HepG2 (cell line): Measurements from ENCODE around the gene FBXO39. TPM values are rescaled to one million over a fixed set of nuclear protein-coding genes. Genes with fewer than 3 reads are reported as not detected.

Experiments used
- BORCS8-MEF2B ChIP-seq: sonication (generic); formaldehyde crosslinking; IDR thresholded peaks from 2 replicates; pipeline ENCODE4 v1.8.0; 2022; ENCODE audit warnings: mild to moderate bottlenecking, missing genetic modification reagents
- CENPT ChIP-seq: sonication (generic); formaldehyde crosslinking; IDR thresholded peaks from 2 replicates; pipeline ENCODE4 v1.8.0; 2022; ENCODE audit warnings: low read depth, mild to moderate bottlenecking, moderate library complexity, missing genetic modification reagents
- POGZ ChIP-seq: sonication (generic); formaldehyde crosslinking; IDR thresholded peaks from 2 replicates; pipeline ENCODE4 v1.4.0; 2020; ENCODE audit warnings: mild to moderate bottlenecking, missing genetic modification reagents
- SETDB1 ChIP-seq: sonication (generic); formaldehyde crosslinking; IDR thresholded peaks from 2 replicates; pipeline ENCODE4 v1.5.1; 2020; ENCODE audit warnings: missing genetic modification reagents, mild to moderate bottlenecking, borderline replicate concordance
- ZBTB38 ChIP-seq: sonication (generic); formaldehyde crosslinking; IDR thresholded peaks from 2 replicates; pipeline ENCODE4 v1.5.1; 2020; ENCODE audit warnings: mild to moderate bottlenecking, missing genetic modification reagents
- ZFAT ChIP-seq: sonication (generic); formaldehyde crosslinking; conservative IDR thresholded peaks from 2 replicates; pipeline ENCODE4 v1.8.1; 2023; ENCODE audit warnings: missing genetic modification reagents, inconsistent platforms
- ZNF232 ChIP-seq: sonication (generic); formaldehyde crosslinking; IDR thresholded peaks from 2 replicates; pipeline ENCODE4 v1.4.0; 2020; ENCODE audit warnings: missing genetic modification reagents, borderline replicate concordance
- ZNF274 ChIP-seq: sonication (generic); formaldehyde crosslinking; IDR thresholded peaks from 2 replicates; pipeline ENCODE4 v1.5.1; 2020; ENCODE audit warnings: mild to moderate bottlenecking, missing genetic modification reagents
- ZNF296 ChIP-seq: sonication (generic); formaldehyde crosslinking; conservative IDR thresholded peaks from 2 replicates; pipeline ENCODE4 v1.5.0; 2020; ENCODE audit warnings: mild to moderate bottlenecking, missing genetic modification reagents
- polyA plus RNA-seq, 8 experiments: library from polyadenylated mRNA; depleted of rRNA in 3 of 8; stranded (reverse) in 7 of 8; unstranded in 1 of 8; fragments of >200 nt; fragmentation: Illumina TruSeq in 4 of 8; extraction: Trizol in 4 of 8; gene quantifications; 2 replicates each; pipeline versions ENCODE4 v1.2.1 to v1.2.3, GENCODE V29; 2011 to 2016; ENCODE audit warnings: low read depth in 4 of 8, missing spikeins in 1 of 8, mixed read lengths in 1 of 8; ENCODE audit not compliant: insufficient read depth in 1 of 8
- total RNA-seq, 5 experiments: library from RNA; depleted of rRNA; stranded (reverse); fragments of >200 nt; fragmentation: Illumina TruSeq; extraction: Trizol; gene quantifications; 2 replicates each; pipeline ENCODE4 v1.2.3, GENCODE V29; 2016; ENCODE audit warnings: low read depth in 1 of 5
- TF ChIP-seq, protein P1 (sequence below), 2 experiments: fragments of 450-650 bp in 1 of 2; sonication (generic) in 1 of 2; formaldehyde crosslinking in 1 of 2; IDR thresholded peaks; 2 replicates each; pipeline versions ENCODE4 v1.6.1 to v1.8.0; 2016 to 2022; ENCODE audit warnings: antibody characterized with exemption in 1 of 2, mild to moderate bottlenecking in 1 of 2, missing genetic modification reagents in 1 of 2
- TF ChIP-seq, protein P2 (sequence below): IDR thresholded peaks from 2 replicates; pipeline ENCODE4 v1.6.1; 2012; ENCODE audit warnings: low read length, improper control_type of control experiment
- TF ChIP-seq, protein P3 (sequence below): sonication (generic); formaldehyde crosslinking; IDR thresholded peaks from 2 replicates; pipeline ENCODE4 v1.5.0; 2020; ENCODE audit warnings: mild to moderate bottlenecking, missing genetic modification reagents, moderate library complexity
- TF ChIP-seq, protein P4 (sequence below): sonication (generic); formaldehyde crosslinking; IDR thresholded peaks from 2 replicates; pipeline ENCODE4 v1.9.0; 2022; ENCODE audit warnings: missing genetic modification reagents, mild to moderate bottlenecking, borderline replicate concordance

Gene FBXO39
- total and polyA plus RNA-seq, 2 of the 13 experiments (the other 11 are each of a cell fraction or from before 2014, with no cell fraction given), result 0.09 TPM; not detected in 1

DNA sequence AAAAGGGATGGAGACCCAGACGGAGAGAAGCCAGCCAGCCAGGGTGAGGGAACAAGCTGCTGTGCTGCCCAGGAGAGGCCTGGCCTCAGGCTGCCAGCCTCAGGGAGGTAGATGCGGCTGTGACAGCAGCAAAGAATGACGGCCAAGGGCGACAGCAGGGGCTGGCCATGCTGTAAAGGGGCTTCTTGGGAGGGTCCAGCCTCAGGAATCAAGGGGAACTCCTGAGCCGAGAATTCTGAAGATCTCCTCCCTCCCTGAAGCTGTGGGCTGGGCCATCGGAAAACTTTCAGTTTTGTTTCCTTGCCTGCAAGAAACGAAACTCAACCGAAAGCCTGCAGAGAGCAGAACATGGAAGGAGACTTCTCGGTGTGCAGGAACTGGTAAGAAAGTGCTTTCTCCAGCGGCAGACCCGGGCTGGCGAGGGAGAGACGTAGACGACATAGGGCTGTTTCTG is 20.3 kb upstream of the FBXO39 start, which contains the start of gene XAF1 (continued):
- TF ChIP-seq, protein P1, sequence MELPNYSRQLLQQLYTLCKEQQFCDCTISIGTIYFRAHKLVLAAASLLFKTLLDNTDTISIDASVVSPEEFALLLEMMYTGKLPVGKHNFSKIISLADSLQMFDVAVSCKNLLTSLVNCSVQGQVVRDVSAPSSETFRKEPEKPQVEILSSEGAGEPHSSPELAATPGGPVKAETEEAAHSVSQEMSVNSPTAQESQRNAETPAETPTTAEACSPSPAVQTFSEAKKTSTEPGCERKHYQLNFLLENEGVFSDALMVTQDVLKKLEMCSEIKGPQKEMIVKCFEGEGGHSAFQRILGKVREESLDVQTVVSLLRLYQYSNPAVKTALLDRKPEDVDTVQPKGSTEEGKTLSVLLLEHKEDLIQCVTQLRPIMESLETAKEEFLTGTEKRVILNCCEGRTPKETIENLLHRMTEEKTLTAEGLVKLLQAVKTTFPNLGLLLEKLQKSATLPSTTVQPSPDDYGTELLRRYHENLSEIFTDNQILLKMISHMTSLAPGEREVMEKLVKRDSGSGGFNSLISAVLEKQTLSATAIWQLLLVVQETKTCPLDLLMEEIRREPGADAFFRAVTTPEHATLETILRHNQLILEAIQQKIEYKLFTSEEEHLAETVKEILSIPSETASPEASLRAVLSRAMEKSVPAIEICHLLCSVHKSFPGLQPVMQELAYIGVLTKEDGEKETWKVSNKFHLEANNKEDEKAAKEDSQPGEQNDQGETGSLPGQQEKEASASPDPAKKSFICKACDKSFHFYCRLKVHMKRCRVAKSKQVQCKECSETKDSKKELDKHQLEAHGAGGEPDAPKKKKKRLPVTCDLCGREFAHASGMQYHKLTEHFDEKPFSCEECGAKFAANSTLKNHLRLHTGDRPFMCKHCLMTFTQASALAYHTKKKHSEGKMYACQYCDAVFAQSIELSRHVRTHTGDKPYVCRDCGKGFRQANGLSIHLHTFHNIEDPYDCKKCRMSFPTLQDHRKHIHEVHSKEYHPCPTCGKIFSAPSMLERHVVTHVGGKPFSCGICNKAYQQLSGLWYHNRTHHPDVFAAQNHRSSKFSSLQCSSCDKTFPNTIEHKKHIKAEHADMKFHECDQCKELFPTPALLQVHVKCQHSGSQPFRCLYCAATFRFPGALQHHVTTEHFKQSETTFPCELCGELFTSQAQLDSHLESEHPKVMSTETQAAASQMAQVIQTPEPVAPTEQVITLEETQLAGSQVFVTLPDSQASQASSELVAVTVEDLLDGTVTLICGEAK (IDR thresholded peaks at IDR 0.05), result no peak
- TF ChIP-seq, protein P1 (CRISPR knock-in tag; IDR thresholded peaks at IDR 0.05), result peak; percentile 32; the same call in 1 of the 2 replicates
- TF ChIP-seq BORCS8-MEF2B, result 0 out of 2 replicates have a peak, but pooled peaks have one; percentile 26
- TF ChIP-seq, protein P2, sequence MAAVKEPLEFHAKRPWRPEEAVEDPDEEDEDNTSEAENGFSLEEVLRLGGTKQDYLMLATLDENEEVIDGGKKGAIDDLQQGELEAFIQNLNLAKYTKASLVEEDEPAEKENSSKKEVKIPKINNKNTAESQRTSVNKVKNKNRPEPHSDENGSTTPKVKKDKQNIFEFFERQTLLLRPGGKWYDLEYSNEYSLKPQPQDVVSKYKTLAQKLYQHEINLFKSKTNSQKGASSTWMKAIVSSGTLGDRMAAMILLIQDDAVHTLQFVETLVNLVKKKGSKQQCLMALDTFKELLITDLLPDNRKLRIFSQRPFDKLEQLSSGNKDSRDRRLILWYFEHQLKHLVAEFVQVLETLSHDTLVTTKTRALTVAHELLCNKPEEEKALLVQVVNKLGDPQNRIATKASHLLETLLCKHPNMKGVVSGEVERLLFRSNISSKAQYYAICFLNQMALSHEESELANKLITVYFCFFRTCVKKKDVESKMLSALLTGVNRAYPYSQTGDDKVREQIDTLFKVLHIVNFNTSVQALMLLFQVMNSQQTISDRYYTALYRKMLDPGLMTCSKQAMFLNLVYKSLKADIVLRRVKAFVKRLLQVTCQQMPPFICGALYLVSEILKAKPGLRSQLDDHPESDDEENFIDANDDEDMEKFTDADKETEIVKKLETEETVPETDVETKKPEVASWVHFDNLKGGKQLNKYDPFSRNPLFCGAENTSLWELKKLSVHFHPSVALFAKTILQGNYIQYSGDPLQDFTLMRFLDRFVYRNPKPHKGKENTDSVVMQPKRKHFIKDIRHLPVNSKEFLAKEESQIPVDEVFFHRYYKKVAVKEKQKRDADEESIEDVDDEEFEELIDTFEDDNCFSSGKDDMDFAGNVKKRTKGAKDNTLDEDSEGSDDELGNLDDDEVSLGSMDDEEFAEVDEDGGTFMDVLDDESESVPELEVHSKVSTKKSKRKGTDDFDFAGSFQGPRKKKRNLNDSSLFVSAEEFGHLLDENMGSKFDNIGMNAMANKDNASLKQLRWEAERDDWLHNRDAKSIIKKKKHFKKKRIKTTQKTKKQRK, result no peak
- TF ChIP-seq ZFAT (CRISPR knock-in tag), result no peak
- no peak for TF ChIP-seq SETDB1
- 0 out of 2 replicates have a peak, but pooled peaks have one; percentile 53 for TF ChIP-seq ZNF274
- no peak for TF ChIP-seq ZNF296 (CRISPR knock-in tag)
- TF ChIP-seq, protein P3, sequence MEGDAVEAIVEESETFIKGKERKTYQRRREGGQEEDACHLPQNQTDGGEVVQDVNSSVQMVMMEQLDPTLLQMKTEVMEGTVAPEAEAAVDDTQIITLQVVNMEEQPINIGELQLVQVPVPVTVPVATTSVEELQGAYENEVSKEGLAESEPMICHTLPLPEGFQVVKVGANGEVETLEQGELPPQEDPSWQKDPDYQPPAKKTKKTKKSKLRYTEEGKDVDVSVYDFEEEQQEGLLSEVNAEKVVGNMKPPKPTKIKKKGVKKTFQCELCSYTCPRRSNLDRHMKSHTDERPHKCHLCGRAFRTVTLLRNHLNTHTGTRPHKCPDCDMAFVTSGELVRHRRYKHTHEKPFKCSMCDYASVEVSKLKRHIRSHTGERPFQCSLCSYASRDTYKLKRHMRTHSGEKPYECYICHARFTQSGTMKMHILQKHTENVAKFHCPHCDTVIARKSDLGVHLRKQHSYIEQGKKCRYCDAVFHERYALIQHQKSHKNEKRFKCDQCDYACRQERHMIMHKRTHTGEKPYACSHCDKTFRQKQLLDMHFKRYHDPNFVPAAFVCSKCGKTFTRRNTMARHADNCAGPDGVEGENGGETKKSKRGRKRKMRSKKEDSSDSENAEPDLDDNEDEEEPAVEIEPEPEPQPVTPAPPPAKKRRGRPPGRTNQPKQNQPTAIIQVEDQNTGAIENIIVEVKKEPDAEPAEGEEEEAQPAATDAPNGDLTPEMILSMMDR, result peak; percentile 37
- no peak for TF ChIP-seq CENPT (CRISPR knock-in tag)
- TF ChIP-seq ZBTB38 (CRISPR knock-in tag), result no peak
- TF ChIP-seq, protein P4, sequence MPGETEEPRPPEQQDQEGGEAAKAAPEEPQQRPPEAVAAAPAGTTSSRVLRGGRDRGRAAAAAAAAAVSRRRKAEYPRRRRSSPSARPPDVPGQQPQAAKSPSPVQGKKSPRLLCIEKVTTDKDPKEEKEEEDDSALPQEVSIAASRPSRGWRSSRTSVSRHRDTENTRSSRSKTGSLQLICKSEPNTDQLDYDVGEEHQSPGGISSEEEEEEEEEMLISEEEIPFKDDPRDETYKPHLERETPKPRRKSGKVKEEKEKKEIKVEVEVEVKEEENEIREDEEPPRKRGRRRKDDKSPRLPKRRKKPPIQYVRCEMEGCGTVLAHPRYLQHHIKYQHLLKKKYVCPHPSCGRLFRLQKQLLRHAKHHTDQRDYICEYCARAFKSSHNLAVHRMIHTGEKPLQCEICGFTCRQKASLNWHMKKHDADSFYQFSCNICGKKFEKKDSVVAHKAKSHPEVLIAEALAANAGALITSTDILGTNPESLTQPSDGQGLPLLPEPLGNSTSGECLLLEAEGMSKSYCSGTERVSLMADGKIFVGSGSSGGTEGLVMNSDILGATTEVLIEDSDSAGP (CRISPR knock-in tag), result peak; percentile 37; the same call in 1 of the 2 replicates
- TF ChIP-seq POGZ (CRISPR knock-in tag), result no peak
- no peak for TF ChIP-seq ZNF232 (CRISPR knock-in tag)
